GM12878 (cell line): ENCODE results near the gene LSAMP.
"Not testable (repeated sequence)": the region's sequence is repeated elsewhere in the genome, so short reads cannot be mapped to it uniquely, and the experiment has no call there.

Experiments used
- ASH2L ChIP-seq: fragments of 300-600, 200-600 bp; sonication (generic); IDR thresholded peaks from 2 replicates; pipeline ENCODE4 v1.6.1; 2017; ENCODE audit warnings: low read depth, mild to moderate bottlenecking, borderline replicate concordance
- CBX5 ChIP-seq: sonication (generic); IDR thresholded peaks from 2 replicates; pipeline ENCODE4 v1.6.1; 2016; ENCODE audit warnings: low read depth, moderate library complexity, mild to moderate bottlenecking, inconsistent platforms
- CTCF ChIP-seq, 3 experiments: IDR thresholded peaks in 2 of 3; conservative IDR thresholded peaks in 1 of 3; 2 replicates each; pipeline ENCODE4 v1.5.1; 2011; ENCODE audit warnings: low read depth in 3 of 3, low read length in 3 of 3, mild to moderate bottlenecking in 3 of 3, control low read depth in 2 of 3, moderate library complexity in 2 of 3, inconsistent platforms in 1 of 3, mixed read lengths in 1 of 3; ENCODE audit not compliant: control insufficient read depth in 2 of 3, insufficient read depth in 1 of 3; ENCODE audit errors: extremely low read depth in 1 of 3
- DPF2 ChIP-seq: fragments of 450-650 bp; IDR thresholded peaks from 2 replicates; pipeline ENCODE4 v1.6.1; 2017; ENCODE audit warnings: mild to moderate bottlenecking
- PBX3 ChIP-seq: IDR thresholded peaks from 2 replicates; pipeline ENCODE4 v1.6.1; 2011; ENCODE audit warnings: mild to moderate bottlenecking, low read depth, low read length, moderate library complexity; ENCODE audit not compliant: insufficient replicate concordance
- RAD21 ChIP-seq: IDR thresholded peaks from 2 replicates; pipeline ENCODE4 v1.6.1; 2011; ENCODE audit warnings: mild to moderate bottlenecking, low read depth, low read length, moderate library complexity; ENCODE audit not compliant: insufficient read depth
- REST ChIP-seq: IDR thresholded peaks from 2 replicates; pipeline ENCODE4 v1.6.1; 2012; ENCODE audit warnings: mild to moderate bottlenecking, low read depth, low read length
- SP1 ChIP-seq: IDR thresholded peaks from one replicate; pipeline ENCODE4 v1.6.1; 2011; ENCODE audit warnings: low read depth, low read length
- SREBF2 ChIP-seq: IDR thresholded peaks from 2 replicates; pipeline ENCODE4 v1.6.1; 2012; ENCODE audit warnings: mild to moderate bottlenecking, low read length
- TAF1 ChIP-seq: IDR thresholded peaks from 2 replicates; pipeline ENCODE4 v1.6.1; 2011; ENCODE audit warnings: mild to moderate bottlenecking, low read depth, low read length, borderline replicate concordance
- ZNF24 ChIP-seq: fragments of 450-650 bp; IDR thresholded peaks from 2 replicates; pipeline ENCODE4 v1.6.1; 2017; ENCODE audit warnings: antibody characterized with exemption, mild to moderate bottlenecking
- ZNF274 ChIP-seq: IDR thresholded peaks from one replicate; pipeline ENCODE4 v1.8.0; 2011; ENCODE audit not compliant: insufficient read length, insufficient read depth
- ZZZ3 ChIP-seq: IDR thresholded peaks from 2 replicates; pipeline ENCODE4 v1.6.1; 2011; ENCODE audit warnings: low read depth; ENCODE audit not compliant: control insufficient read depth, insufficient read length

GRCh38 chr3:115844729-115845128 lies 600.6 kb downstream of the LSAMP start:
- TF ChIP-seq TAF1; CBX5; RAD21; ASH2L; SP1; ZNF24; ZNF274; CTCF (IDR thresholded peaks at IDR 0.05 in 2 of 3, conservative IDR thresholded peaks at IDR 0.05 in 1 of 3; ENCODE audit: control insufficient read depth in 2 of 3, extremely low read depth in 1 of 3, insufficient read depth in 1 of 3, low read depth in 3 of 3, low read length in 3 of 3); PBX3; SREBF2; REST; DPF2; ZZZ3: not testable (repeated sequence)
